ENCODE measurements around the gene PLAU. TPM values are rescaled to one million over a fixed set of nuclear protein-coding genes. Genes with fewer than 3 reads are reported as not detected.

PLAU gene
- total and polyA plus RNA-seq, 2 of the 13 experiments (the other 11 are each of a cell fraction or from before 2014, with no cell fraction given), result 0.45 to 11.2 TPM

DNA sequence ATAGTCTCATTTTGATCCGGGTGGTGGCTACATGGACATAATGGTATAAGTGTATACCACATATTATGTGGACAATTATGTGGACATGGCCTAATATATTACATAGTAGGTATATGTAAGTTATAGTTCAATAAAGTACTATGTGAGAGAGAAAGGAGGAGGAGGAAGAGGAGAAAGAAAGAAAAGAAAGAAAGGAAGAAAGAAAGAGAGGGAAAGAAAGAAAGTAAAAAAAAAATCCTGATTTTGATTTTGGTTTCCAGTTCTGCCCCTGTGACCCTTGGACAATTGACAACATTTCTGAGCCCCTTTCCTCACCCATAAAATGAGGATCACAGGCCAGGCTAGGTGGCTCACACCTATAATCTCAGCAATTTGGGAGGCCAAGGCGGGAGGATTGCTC is 44.8 kb downstream of the PLAU start (continued):
- TF ChIP-seq ZBTB37 (CRISPR knock-in tag; IDR thresholded peaks at IDR 0.05), result no peak
- TF ChIP-seq, protein P1, sequence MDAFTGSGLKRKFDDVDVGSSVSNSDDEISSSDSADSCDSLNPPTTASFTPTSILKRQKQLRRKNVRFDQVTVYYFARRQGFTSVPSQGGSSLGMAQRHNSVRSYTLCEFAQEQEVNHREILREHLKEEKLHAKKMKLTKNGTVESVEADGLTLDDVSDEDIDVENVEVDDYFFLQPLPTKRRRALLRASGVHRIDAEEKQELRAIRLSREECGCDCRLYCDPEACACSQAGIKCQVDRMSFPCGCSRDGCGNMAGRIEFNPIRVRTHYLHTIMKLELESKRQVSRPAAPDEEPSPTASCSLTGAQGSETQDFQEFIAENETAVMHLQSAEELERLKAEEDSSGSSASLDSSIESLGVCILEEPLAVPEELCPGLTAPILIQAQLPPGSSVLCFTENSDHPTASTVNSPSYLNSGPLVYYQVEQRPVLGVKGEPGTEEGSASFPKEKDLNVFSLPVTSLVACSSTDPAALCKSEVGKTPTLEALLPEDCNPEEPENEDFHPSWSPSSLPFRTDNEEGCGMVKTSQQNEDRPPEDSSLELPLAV (CRISPR knock-in tag; conservative IDR thresholded peaks at IDR 0.05; ENCODE audit: low read depth), result no peak
- TF ChIP-seq CENPT (CRISPR knock-in tag; IDR thresholded peaks at IDR 0.05; ENCODE audit: low read depth), result no peak
- TF ChIP-seq NFRKB (IDR thresholded peaks at IDR 0.05), result no peak

- Histone ChIP-seq H3K4me3 (replicated peaks in 1 of 3; ENCODE audit: insufficient read depth in 1 of 3, low read depth in 2 of 3, low read length in 3 of 3) (no peak overlapping the region), H3K79me2 (ENCODE audit: insufficient read depth, low read length) (no peaks in the 10 kb centered on the region), H3K27me3 (ENCODE audit: control insufficient read depth in 1 of 2, insufficient read depth in 2 of 2, low read length in 2 of 2) (no peaks in the 10 kb centered on the region), H4K20me1 (ENCODE audit: insufficient read depth, low read length) (no peaks in the 10 kb centered on the region), H3K4me2 (ENCODE audit: low read depth, low read length) (0 out of 2 replicates have a peak overlapping the region, but pooled peaks have one; percentile 5), H3K9me3 (ENCODE audit: low read length) (no peaks in the 10 kb centered on the region), H2AFZ (ENCODE audit: low read length) (peak overlapping the region; percentile 59), H3K4me1 (ENCODE audit: insufficient read depth, low read length) (peaks cover 27% of the 10 kb centered on the region), H3K9ac (ENCODE audit: insufficient read depth, low read depth, low read length) (no peak overlapping the region), H3K27ac (ENCODE audit: extremely low read length, insufficient read depth, low read length) (no peak overlapping the region), H3K36me3 (replicated peaks in 1 of 2; ENCODE audit: control insufficient read depth in 1 of 2, insufficient read depth in 2 of 2, low read length in 2 of 2) (no peaks in the 10 kb centered on the region)
- POLR2A ChIA-PET, result no interaction called here
- DNase-seq (ENCODE audit: low spot score), result no peak
- BruUV-seq (replicated peaks), result no TSS peak
- in situ Hi-C loops (cut with HindIII; ENCODE audit: extremely low pct_ligation_motif_present, low pct_unique_long_range_greater_than_20kb) (no loop called here), intact Hi-C loops (cut with micrococcal nuclease; ENCODE audit: unreplicated experiment) (loop anchor here (1.0 kb wide), 1 partner anchor 70 kb away; no protein-coding TSS in a partner anchor)
- WGBS (ENCODE audit: low lambda C conversion rate), result 26% methylated on average over 9 of the region's 9 CpGs
- no peak for FAIRE-seq
- ATAC-seq, result peak; percentile 50
- CTCF ChIA-PET (ENCODE audit: low intra/inter-chr PET ratio, low total read pairs), result interaction anchor here (1.2 to 2.8 kb wide), 2 partner anchors 43 to 71 kb away, joined by 3 to 19 read pairs; no protein-coding TSS in a partner anchor
- TF ChIP-seq, protein P2, sequence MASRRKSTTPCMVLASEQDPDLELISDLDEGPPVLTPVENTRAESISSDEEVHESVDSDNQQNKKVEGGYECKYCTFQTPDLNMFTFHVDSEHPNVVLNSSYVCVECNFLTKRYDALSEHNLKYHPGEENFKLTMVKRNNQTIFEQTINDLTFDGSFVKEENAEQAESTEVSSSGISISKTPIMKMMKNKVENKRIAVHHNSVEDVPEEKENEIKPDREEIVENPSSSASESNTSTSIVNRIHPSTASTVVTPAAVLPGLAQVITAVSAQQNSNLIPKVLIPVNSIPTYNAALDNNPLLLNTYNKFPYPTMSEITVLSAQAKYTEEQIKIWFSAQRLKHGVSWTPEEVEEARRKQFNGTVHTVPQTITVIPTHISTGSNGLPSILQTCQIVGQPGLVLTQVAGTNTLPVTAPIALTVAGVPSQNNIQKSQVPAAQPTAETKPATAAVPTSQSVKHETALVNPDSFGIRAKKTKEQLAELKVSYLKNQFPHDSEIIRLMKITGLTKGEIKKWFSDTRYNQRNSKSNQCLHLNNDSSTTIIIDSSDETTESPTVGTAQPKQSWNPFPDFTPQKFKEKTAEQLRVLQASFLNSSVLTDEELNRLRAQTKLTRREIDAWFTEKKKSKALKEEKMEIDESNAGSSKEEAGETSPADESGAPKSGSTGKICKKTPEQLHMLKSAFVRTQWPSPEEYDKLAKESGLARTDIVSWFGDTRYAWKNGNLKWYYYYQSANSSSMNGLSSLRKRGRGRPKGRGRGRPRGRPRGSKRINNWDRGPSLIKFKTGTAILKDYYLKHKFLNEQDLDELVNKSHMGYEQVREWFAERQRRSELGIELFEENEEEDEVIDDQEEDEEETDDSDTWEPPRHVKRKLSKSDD (CRISPR knock-in tag; IDR thresholded peaks at IDR 0.05; ENCODE audit: low read depth), result no peak
- TF ChIP-seq TCF7L2 (IDR thresholded peaks at IDR 0.05; ENCODE audit: low read depth, low read length) (no peak), SNAPC5 (CRISPR knock-in tag; IDR thresholded peaks at IDR 0.05; ENCODE audit: borderline replicate concordance) (no peak), TBP (CRISPR knock-in tag; IDR thresholded peaks at IDR 0.05) (no peak)
- TF ChIP-seq, protein P3, sequence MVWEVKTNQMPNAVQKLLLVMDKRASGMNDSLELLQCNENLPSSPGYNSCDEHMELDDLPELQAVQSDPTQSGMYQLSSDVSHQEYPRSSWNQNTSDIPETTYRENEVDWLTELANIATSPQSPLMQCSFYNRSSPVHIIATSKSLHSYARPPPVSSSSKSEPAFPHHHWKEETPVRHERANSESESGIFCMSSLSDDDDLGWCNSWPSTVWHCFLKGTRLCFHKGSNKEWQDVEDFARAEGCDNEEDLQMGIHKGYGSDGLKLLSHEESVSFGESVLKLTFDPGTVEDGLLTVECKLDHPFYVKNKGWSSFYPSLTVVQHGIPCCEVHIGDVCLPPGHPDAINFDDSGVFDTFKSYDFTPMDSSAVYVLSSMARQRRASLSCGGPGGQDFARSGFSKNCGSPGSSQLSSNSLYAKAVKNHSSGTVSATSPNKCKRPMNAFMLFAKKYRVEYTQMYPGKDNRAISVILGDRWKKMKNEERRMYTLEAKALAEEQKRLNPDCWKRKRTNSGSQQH (CRISPR knock-in tag; IDR thresholded peaks at IDR 0.05; ENCODE audit: low read depth), result no peak
- TF ChIP-seq, protein P4, sequence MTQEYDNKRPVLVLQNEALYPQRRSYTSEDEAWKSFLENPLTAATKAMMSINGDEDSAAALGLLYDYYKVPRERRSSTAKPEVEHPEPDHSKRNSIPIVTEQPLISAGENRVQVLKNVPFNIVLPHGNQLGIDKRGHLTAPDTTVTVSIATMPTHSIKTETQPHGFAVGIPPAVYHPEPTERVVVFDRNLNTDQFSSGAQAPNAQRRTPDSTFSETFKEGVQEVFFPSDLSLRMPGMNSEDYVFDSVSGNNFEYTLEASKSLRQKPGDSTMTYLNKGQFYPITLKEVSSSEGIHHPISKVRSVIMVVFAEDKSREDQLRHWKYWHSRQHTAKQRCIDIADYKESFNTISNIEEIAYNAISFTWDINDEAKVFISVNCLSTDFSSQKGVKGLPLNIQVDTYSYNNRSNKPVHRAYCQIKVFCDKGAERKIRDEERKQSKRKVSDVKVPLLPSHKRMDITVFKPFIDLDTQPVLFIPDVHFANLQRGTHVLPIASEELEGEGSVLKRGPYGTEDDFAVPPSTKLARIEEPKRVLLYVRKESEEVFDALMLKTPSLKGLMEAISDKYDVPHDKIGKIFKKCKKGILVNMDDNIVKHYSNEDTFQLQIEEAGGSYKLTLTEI (CRISPR knock-in tag; conservative IDR thresholded peaks at IDR 0.05), result no peak
These were observed 45.8 kb downstream of the PLAU start for GRCh38 chr10:73956476-73957359.
